Astrocyte of the spinal cord (primary cell): Measurements from ENCODE around the gene MVB12A.

Experiments used
- DNase-seq: peaks from one replicate; pipeline ENCODE4 v3.0.0; 2011; ENCODE audit warnings: low read depth, low spot score
- H3K4me3 ChIP-seq: 2 replicates; pipeline ENCODE4 v1.5.1; 2011; ENCODE audit warnings: low read depth, mild to moderate bottlenecking, low read length, moderate library complexity
- in situ Hi-C: cut with HindIII; loops from 2 replicates; pipeline ENCODE4 v1.10.0; 2017; ENCODE audit warnings: low sequenced_read_pairs
- TF ChIP-seq, protein P1 (sequence below): IDR thresholded peaks from 2 replicates; pipeline ENCODE4 v1.5.1; 2012; ENCODE audit warnings: low read depth, mild to moderate bottlenecking, low read length, inconsistent platforms

MVB12A gene

DNA sequence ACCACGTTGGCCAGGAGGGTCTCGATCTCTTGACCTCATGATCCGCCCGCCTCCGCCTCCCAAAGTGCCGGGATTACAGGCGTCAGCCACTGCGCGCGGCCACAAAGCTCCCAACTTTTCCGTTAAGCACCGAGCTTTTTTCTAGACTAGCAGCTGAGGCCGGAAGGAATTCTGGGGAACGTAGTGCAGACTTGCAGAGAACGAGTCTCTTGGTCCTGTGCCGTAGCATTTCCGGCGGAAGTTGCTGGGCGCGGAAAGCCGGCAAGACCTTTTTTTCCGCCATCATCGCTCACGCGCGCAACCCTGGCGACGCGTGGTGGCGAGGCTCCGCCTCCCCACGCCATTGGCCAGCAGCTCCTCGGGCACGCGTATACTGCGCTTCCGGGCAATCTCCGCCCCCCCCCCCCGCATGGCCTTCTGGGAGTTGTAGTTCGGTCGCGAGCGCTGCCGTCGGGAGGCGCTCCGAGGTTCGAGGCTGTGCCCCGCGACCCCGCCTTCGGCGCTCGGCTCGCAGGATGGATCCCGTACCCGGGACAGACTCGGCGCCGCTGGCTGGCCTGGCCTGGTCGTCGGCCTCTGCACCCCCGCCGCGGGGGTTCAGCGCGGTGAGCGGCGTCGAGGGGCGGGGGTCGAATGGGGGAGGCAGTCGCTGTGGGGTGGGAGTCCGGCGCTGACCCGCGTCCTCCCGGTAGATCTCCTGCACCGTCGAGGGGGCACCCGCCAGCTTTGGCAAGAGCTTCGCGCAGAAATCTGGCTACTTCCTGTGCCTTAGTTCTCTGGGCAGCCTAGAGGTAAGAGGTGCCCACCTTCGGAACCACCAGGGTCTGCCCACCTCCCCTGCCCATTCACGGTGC lies at the start of gene MVB12A:
Gene MVB12A, plus strand, starts transcription at position 427 of the 854 bp plus-strand sequence. Its CDS starts 89 bp downstream, at position 516.
- TF ChIP-seq, protein P1, sequence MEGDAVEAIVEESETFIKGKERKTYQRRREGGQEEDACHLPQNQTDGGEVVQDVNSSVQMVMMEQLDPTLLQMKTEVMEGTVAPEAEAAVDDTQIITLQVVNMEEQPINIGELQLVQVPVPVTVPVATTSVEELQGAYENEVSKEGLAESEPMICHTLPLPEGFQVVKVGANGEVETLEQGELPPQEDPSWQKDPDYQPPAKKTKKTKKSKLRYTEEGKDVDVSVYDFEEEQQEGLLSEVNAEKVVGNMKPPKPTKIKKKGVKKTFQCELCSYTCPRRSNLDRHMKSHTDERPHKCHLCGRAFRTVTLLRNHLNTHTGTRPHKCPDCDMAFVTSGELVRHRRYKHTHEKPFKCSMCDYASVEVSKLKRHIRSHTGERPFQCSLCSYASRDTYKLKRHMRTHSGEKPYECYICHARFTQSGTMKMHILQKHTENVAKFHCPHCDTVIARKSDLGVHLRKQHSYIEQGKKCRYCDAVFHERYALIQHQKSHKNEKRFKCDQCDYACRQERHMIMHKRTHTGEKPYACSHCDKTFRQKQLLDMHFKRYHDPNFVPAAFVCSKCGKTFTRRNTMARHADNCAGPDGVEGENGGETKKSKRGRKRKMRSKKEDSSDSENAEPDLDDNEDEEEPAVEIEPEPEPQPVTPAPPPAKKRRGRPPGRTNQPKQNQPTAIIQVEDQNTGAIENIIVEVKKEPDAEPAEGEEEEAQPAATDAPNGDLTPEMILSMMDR = no peak

GRCh38 chr19:17376935-17377600 lies 42.8 kb upstream of the MVB12A start, which contains the start of gene PLVAP:
Gene PLVAP, minus strand, starts transcription at chr19:17377342. Its CDS starts 54 bp downstream, at chr19:17377288.
- no peak for DNase-seq
- H3K4me3 ChIP-seq = no peak within 1 kb of the TSS
- in situ Hi-C loops = no loop called here
- TF ChIP-seq, protein P1 = no peak

More for the DNA sequence above, at the start of gene MVB12A:
- DNase-seq = peak; percentile 100
- peak within 1 kb of the TSS; percentile 79 for H3K4me3 ChIP-seq
- in situ Hi-C loops = no loop called here

- H3K4me3 ChIP-seq = no peak overlapping the region
- DNase-seq = no peak
- in situ Hi-C loops = no loop called here
- TF ChIP-seq, protein P1 = no peak
Measured at GRCh38 chr19:17378271-17378670, 41.6 kb upstream of the MVB12A start.

DNA sequence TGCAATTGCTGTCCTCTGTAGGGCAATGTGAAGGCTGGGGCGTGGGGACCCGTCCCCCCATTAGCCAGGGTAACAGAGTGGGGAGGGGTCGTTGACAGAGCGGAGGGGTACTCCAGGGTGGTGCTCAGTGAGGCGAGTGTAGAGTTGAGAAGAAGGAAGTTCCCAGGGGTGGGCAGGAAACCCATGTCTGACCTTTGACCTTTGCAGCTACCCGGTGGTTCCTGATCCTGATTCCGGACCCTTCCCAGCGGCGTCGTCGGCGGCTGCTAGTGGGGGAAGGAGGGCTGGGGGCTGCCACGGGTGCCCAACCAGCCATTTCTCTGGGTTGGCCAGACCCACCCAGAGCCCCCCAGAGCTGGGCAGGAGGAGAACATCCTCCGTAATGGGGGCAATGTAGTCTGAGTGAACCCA lies 40.6 kb upstream of the MVB12A start:
- in situ Hi-C loops = no loop called here
- TF ChIP-seq, protein P1 = no peak
- no peak for DNase-seq
- no peak overlapping the region for H3K4me3 ChIP-seq

- DNase-seq = no peak
- in situ Hi-C loops = no loop called here
- TF ChIP-seq, protein P1 = no peak
- H3K4me3 ChIP-seq = no peak overlapping the region
Measured at GRCh38 chr19:17380426-17381138, 39.3 kb upstream of the MVB12A start.

GRCh38 chr19:17385878-17386611 lies 33.8 kb upstream of the MVB12A start:
- in situ Hi-C loops = no loop called here
- peak; percentile 54 for DNase-seq
- no peak overlapping the region for H3K4me3 ChIP-seq
- TF ChIP-seq, protein P1 = peak; percentile 95
